Stimulated activated CD4-positive, alpha-beta T cell treated with anti-CD3 and anti-CD28 coated beads, Interleukin-2, amount 100 ng/mL, for 24 hours (primary cell): Measurements from ENCODE around the gene FBXW8.

Experiments used
- DNase-seq, 2 donors: peaks; one replicate each; pipeline ENCODE4 v3.0.0-alpha.2; 2020

FBXW8 gene

GRCh38 chr12:117000316-117000715, 89.6 kb downstream of the FBXW8 start:
- DNase-seq, result no peak

GRCh38 chr12:117002051-117002817, 91.5 kb downstream of the FBXW8 start:
- no peak for DNase-seq

- no peak for DNase-seq
Measured at GRCh38 chr12:117003883-117004404, 93.2 kb downstream of the FBXW8 start.

GRCh38 chr12:117005417-117006046, 94.8 kb downstream of the FBXW8 start:
- no peak for DNase-seq

- DNase-seq, result no peak
Measured at GRCh38 chr12:117006333-117006732, 95.6 kb downstream of the FBXW8 start.

GRCh38 chr12:117007577-117007976, 96.8 kb downstream of the FBXW8 start:
- no peak for DNase-seq

- no peak for DNase-seq
Measured at GRCh38 chr12:117009759-117010158, 99.0 kb downstream of the FBXW8 start.

- DNase-seq, result no peak
Measured at GRCh38 chr12:117010693-117011451, 100.1 kb downstream of the FBXW8 start.

- DNase-seq, result no peak
Measured at GRCh38 chr12:117011988-117012805, 101.4 kb downstream of the FBXW8 start.

- DNase-seq, result no peak
Measured at GRCh38 chr12:117013726-117014125, 103.0 kb downstream of the FBXW8 start.

GRCh38 chr12:117014342-117014887, 103.7 kb downstream of the FBXW8 start:
- DNase-seq, result no peak

- no peak for DNase-seq
Measured at GRCh38 chr12:117015811-117016210, 105.1 kb downstream of the FBXW8 start.

- no peak for DNase-seq
Measured at GRCh38 chr12:117017807-117018206, 107.1 kb downstream of the FBXW8 start.

- DNase-seq, result no peak
Measured at GRCh38 chr12:117018276-117018675, 107.5 kb downstream of the FBXW8 start.

GRCh38 chr12:117018685-117019084, 107.9 kb downstream of the FBXW8 start:
- no peak for DNase-seq

GRCh38 chr12:117019866-117020265, 109.1 kb downstream of the FBXW8 start:
- DNase-seq, result no peak

- DNase-seq, result no peak
Measured at GRCh38 chr12:117020536-117021220, 109.9 kb downstream of the FBXW8 start.

- DNase-seq, result no peak
Measured at GRCh38 chr12:117022465-117022864, 111.7 kb downstream of the FBXW8 start.

GRCh38 chr12:117023998-117024960, 113.5 kb downstream of the FBXW8 start:
- no peak for DNase-seq

- no peak for DNase-seq
Measured at GRCh38 chr12:117024961-117025480, 114.3 kb downstream of the FBXW8 start.
